Measurements from ENCODE around the gene GABRA5. TPM values are rescaled to one million over a fixed set of nuclear protein-coding genes. Genes with fewer than 3 reads are reported as not detected.

Gene GABRA5
- not detected in 2 replicates for total RNA-seq

DNA sequence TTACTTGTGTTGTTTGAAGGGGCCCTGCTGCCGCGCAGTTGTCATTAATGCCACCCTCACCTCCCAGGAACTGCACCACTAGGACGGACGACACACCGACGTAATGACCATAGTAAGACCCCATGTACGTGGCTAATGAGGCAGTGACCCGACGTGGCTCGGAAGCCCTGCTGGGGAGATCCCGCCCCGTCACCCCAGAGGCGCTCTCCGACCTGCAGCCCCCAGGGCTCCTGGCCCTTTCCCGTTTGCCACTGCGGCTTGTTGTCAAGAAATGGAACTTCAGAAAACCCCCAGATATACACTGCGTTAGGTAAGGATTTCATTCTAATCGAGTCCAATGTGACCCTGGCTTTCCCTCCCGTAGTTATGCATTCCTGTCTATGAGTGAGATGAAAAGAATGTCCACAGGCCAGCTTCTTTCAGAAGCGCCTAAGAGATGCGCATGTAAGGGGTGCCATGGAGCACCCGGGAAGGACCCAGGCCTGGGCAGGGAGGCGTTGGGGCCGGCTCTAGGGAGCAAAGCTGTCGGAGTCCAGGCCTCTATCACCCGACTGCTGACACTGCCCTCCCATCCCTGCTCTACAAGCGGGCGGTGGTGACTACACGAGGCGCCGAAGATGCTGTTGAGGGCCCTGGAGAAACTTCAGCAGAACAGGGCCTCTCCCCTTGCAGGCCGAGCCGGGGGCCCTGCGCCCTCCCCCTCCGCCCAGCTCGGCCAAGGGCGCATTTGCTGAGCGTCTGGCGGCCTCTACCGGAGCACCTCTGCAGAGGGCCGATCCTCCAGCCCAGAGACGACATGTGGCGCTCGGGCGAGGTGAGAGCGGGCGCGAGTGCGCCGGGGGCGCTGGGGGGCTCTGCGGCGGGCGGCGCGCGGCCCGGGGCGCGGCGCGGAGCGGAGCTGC, at the start of gene GABRA5:
TSS of gene GABRA5 (plus strand) at position 765 of the 902 bp plus-strand sequence. CDS start 2,187 bp downstream, outside the sequence.

DNA sequence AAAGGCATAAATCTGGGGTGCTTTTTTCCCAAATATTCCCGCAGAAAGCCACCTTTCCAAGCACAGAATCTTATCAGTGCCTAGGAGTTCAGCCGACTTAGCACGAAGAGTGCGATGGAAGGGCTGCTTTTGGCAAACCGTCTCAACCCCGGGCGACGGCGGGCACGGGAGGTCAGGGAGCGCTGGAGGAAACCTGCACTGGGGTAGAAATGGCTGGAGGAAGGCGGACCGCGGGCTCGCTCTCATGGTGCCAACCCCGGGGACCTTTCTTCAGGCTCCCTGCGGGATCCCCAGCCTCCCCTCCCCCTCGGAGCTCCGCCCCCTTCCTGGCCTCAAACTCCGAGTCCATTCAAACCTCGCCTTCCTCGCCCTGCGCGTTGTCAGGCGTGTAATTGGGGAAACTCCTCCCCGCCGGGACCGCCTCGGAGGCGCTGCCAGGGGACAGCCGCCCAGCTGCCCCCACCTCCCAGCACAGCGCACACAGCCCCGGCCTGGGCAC, 103.9 kb downstream of the GABRA5 start, which contains the start of gene GABRG3:
TSS of gene GABRG3 (plus strand) at position 470 of the 499 bp plus-strand sequence.

Other genes starting within 250 kb of the GABRA5 start
- gene GABRB3, start 94.0 kb upstream of the GABRA5 start, total RNA-seq, result not detected in 2 replicates
- not detected in 2 replicates for gene GABRG3, start 104.1 kb downstream of the GABRA5 start, total RNA-seq

Data from mammary microvascular endothelial cell (primary cell).